KOPT-K1 (cell line): Measurements from ENCODE around the gene PPARA.

Experiments used
- H3K27ac ChIP-seq: fragments of 200-600 bp; sonication (generic); 2 replicates; pipeline ENCODE4 v1.5.1; 2016; ENCODE audit warnings: antibody characterized with exemption, mild to moderate bottlenecking, low read depth, low read length; ENCODE audit not compliant: poor library complexity, severe bottlenecking
- H3K36me3 ChIP-seq: fragments of 200-600 bp; sonication (generic); 2 replicates; pipeline ENCODE4 v1.5.1; 2017; ENCODE audit warnings: antibody characterized with exemption, mild to moderate bottlenecking, low read length, moderate library complexity; ENCODE audit not compliant: insufficient read depth
- H3K9me3 ChIP-seq: fragments of 200-600 bp; sonication (generic); 2 replicates; pipeline ENCODE4 v1.5.1; 2017; ENCODE audit warnings: antibody characterized with exemption, low read length, mild to moderate bottlenecking; ENCODE audit not compliant: insufficient read depth, poor library complexity, severe bottlenecking

Gene PPARA

DNA sequence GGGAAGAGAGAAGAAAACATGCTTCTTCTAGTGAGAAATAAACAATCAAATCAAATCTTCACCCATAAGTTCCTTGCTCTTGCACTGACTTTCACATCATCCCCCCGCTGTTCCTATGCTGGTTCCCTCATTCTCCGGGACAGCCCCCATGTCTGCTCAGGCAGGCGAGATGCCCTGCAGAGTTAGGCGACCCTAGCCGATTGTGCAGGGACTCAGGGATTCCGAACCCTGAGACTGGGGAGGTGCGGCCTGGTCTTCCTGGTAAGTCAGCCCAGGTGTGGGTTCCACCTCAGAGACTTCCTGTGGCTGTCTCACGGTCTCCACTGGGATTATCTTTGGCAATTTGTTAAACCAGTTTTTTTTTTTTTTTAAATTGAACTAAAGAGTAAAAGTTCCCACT is 124.1 kb downstream of the PPARA start:
- no peaks in the 10 kb centered on the region for H3K36me3 ChIP-seq
- no peak overlapping the region for H3K27ac ChIP-seq
- no peaks in the 10 kb centered on the region for H3K9me3 ChIP-seq

DNA sequence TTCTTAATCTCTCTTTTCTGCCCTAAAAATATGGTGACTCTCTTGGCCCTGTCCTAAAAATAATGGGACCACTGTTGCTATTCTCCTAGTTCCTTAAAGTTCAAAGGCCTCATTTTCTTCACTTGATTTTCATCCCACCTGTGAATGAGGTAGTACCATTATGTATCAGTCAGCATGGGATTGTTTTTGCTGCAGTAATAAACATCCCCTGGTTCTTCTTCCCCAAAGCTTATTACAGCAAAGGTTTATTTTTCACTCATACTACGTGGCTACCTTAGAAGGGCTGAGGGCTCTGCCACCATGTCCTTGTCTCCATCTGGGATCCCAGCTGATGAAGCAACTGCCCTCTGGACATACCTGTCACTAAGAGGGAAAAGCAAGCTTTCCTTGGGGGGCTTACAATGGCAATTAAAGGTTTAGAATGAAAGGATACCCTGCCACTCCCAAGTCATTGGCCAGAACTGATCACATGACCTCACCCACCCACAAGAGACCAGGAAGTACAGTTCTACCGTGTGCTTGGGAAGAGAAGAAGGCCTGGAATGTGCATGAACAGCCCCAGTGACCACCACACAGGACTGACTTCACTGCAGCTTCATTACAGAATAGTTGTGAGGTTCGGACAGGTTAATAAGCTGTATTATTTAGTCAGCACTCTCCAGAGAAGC is 125.3 kb downstream of the PPARA start:
- H3K9me3 ChIP-seq, result no peaks in the 10 kb centered on the region
- no peak overlapping the region for H3K27ac ChIP-seq
- no peaks in the 10 kb centered on the region for H3K36me3 ChIP-seq

DNA sequence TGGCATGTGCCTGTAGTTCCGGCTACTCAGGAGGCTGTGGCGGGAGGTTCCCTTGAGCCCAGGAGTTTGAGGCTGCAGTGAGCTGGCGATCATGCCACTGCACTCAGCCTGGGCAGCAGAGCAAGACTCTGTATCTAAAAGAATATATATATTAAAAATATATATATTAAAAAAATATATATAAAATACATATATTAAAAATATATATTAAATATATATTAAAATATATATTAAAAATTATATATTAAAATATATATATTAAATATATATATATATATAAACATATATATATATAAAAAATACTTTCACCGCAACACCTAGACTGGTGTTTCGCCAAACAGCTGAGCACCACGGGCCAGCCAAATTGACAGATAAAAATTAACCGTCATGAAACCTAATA is 126.2 kb downstream of the PPARA start:
- no peak overlapping the region for H3K27ac ChIP-seq
- H3K9me3 ChIP-seq, result no peaks in the 10 kb centered on the region
- no peaks in the 10 kb centered on the region for H3K36me3 ChIP-seq

DNA sequence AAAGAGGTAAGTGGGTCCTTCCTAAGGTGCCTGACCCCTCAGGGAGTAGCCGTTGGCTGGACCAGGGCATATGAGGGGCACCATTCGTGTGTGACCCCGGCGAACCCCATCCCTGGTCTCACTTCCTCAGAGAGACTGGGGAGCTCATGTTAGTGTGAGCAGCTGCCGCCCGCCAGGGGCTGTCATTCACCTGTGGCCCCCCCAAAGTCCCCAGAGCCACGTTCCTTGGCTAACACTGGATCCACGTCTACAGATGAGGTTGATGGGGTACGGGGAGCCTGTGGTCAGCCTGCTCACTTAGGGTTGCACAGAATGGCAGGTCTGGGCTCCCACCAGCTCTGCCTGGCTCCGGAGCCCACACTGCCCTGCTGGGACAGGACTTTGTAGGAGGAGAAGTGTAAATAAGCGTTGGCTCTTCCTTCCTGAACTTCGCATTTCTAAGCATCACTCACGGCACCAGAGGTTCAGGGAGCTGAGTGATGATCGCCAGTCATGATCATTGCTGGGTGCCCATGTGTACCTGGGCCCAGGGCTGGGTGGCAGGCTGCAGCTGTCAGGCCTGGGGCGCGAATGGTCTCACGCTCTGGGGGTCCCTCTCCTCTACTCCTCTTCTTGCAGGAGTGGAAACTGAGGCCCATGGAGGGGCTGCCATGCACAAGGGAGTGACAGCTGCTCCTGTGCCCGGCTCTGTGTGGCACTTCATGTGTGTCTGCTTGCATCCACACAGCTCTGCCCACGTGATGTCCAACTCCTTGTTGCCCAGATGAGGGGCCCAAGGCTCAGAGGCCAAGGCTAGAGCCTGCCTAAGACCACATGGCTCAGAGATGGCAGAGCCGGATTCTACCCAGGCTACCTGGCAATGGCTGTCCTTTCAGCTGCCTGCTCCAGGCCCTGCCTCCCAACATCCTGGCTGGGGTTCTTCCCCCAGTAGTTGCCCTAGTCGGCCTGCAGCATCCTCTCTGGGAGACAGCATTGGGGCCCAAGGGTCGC is 128.6 kb downstream of the PPARA start:
- H3K36me3 ChIP-seq, result no peaks in the 10 kb centered on the region
- H3K9me3 ChIP-seq, result no peaks in the 10 kb centered on the region
- no peak overlapping the region for H3K27ac ChIP-seq

DNA sequence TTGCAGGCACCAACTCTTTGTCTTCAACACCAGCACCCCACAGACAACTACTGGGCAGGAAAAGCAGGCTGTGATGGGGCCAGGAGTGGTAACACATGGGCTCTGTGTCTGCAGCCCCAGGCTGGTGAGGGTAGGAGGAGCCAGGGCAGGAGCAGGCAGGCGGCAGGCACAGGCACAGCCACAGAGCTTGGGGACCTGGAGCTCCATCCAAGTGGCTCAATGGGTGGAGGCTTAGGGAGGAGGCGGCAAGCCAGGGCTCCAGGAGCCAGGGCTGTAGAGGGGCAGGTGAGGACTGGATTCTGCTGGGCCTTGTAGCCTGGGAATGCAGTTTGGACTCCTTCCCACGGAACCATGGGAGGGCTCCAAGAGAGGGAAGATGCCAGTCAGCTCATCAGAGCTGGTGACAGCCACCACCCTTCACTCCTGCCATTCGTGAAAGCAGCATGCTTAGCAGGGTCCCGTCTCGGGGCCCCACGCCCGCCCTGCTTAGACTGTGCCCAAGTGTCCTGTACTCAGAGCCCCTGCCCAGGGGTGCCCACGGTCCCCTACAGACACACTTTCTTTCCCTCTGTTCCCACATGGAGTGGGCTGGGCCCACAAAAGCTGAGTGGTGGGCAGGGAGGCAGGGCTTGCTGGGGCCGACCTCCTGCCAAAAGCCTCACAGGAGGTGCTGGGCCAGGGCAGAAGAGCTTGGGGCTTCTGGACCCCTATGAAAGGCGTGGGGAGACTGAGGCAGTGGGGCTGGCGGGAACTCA is 129.9 kb downstream of the PPARA start:
- no peaks in the 10 kb centered on the region for H3K9me3 ChIP-seq
- no peaks in the 10 kb centered on the region for H3K36me3 ChIP-seq
- H3K27ac ChIP-seq, result no peak overlapping the region

DNA sequence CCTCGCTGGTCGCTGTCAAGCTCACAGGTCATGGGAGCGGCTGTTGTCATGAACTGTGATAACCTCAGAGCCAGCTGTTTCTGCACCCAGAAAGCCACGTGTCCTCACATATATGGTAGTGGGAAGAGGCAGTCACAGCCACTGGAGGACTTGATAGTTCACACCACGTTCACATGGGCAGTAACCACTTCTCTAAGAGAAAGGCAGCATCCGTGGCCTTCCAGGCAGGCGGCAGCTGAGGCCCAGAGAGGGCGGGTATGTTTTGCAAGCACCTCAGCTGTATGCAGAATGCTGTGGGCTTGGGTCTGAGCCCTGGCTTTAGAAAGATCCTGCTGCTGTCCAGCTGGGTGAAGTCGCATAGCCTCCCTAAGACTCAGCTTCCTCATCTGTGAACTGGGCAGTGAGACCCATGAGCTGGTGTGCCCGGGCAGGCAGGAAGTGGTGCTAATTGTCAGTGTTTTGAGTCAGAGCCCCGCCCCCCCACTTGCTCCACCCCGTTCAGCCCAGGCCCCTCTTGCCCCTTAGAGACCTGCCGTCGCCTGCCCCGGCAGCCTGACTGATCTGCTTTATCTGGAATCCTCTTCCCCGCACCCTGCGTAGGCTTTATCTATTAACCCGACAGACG is 130.8 kb downstream of the PPARA start:
- Histone ChIP-seq H3K36me3 (no peaks in the 10 kb centered on the region), H3K9me3 (no peaks in the 10 kb centered on the region), H3K27ac (no peak overlapping the region)

DNA sequence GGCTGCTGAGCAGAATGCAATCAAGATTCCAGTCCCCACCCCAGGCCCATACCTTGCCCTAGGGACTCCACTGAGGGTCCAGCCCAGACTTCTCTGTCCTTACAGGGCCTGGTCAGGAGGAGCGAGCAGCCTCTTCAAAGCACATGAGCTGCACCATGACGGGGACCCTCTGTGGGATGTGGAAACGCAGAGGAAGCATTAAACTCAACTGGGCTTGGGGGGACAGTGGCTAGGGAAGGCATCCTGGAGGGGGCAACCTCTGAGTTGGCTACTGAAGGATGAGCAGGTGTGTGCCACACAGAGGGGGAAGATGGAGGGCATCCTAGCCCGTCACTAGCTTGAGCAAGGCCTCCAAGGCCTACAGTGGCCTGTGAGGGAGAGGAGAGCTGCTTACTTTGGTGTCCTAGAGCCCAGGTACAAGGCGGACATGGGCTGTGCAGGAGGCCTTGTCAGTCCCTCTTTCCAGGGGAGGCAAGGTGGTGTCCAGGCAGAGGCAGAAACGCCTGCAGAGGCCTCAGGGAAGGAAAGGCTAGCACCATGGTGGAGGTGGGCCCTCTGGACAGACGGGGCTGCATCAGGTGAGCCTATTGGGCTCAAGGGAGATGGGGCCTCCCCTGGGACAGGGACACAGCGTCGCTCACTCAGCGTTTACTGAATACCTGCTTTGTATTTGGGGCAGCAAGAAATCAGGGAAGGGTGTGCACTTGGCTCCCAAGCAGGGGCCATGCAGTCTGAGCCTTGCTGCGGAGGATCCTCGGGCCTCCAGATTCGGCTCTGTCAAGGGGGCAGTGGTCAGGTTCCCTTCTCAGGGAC is 131.7 kb downstream of the PPARA start:
- no peak overlapping the region for H3K27ac ChIP-seq
- no peaks in the 10 kb centered on the region for H3K36me3 ChIP-seq
- H3K9me3 ChIP-seq, result no peaks in the 10 kb centered on the region

DNA sequence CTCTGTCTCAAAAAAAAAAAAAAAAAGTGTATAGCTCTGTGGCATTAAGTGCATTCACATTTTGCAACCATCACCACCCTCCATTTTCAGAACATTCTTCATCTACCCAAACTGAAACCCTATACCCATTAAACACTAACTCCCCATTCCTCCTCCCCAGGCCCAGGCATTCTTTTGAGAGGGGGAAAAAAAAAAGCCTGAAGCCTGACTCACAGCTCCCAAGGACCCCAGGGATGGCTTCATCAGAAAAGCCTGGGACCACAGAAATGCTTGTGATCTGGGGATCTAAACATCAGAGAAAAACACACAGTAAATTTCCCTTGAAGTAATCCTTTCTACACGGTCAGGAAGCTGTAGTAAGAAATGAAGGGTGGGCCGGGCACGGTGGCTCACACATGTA is 135.7 kb downstream of the PPARA start:
- Histone ChIP-seq H3K27ac (no peak overlapping the region), H3K36me3 (no peaks in the 10 kb centered on the region), H3K9me3 (no peaks in the 10 kb centered on the region)

DNA sequence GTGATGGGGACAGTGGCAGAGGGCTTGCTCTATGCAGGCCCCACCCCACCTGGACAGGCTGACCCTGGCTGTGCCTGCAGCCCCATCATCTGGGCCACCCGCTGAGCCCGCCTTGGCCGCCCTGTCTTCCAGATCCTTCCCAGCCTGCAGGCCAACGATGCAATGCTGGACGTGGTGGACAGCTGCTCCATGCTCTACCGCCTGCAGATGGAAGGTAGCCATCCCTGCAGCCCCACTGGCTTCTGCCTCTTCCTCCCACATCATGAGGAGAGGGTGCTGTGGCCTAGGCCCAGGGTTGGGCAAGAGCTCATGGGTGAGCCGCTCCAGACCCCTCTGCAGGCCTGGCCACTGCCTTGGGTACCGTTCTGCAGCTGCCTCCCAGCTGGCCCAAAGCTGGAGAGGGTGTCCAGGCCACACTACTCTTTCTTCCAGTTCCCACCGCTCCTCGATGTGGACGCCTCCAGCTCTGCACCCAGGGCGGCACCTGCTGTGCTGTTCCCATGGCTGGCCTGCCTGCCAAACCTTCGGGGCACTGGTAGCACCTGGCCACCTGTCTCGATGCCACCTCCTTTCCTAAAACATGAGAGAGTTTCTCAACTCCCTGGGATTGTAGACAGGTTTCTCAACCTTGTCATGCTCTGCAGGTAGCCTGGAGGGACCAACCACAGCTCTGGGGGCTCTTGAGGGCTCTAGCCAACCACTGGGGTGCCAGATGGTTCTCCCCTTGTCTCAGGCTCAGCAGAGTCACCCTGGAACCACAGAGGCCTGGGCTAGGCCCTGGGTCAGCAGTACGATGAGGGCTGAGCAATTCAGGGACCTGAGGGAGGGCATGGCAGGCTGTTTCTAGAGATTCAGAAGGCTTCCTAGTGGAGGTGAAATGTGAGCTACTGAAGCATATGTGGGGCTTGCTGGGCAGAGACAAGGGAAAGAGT is 136.9 kb downstream of the PPARA start:
- Histone ChIP-seq H3K27ac (no peak overlapping the region), H3K9me3 (no peaks in the 10 kb centered on the region), H3K36me3 (no peaks in the 10 kb centered on the region)

DNA sequence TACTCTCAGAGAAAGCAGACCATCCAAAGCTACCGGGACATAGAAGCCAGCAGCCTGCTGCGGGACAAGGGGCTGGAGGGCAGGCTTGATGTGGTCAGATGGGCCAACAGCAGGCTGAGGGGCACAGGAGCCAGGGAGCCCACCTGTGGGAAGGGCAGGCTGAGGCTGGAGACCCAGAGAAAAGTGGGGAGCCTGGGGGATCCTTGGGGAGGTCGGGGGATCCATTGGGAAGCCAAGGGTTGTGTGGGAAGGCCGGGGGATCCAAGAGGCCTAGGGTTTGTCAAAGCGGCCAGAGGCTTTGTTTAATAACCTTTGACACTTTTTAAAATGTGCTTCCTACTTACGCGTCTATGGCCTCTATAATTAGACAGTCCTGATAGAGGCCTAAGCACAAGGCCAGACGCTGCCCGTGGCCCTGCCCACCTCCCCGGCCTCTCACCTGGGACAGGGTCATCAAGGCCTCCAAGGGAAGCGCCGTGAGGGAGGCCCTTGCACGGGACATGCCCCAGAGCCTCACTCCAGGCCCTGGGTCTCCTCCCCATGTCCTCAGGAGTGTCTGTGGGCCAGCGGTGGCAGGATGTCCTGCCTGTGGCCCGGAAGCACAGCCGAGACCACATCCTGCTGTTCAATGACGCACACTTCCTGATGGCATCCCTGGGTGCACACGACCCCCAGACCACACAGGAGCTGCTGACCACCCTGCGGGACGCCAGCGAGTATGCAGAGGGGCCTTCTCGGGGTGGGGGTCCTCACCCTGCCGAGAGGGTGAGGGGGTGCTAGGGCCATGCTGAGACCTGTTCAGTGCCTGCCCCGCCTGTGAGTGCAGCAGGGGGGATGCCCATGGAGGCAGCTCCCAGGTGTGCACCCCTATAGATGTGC is 137.8 kb downstream of the PPARA start:
- no peaks in the 10 kb centered on the region for H3K36me3 ChIP-seq
- no peaks in the 10 kb centered on the region for H3K9me3 ChIP-seq
- no peak overlapping the region for H3K27ac ChIP-seq

DNA sequence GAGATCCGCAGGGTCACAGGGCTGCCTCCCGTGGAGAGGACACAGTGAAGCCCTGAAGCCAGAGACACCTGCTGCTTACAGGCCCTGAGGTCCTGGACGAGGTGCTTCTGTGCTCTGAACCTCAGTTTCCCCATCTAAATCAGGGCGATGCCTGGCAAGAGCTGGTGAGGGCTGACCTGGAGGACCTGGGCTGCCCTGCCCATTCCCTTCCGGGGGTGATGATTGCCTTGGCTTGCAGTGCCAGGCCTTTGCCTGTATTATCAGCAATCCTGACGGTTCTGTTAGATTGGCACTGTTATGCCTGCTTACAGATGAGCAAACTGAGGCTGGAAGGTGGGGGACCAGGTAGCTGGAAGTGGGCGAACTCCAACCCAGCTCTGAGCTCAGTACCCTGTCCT is 138.5 kb downstream of the PPARA start:
- Histone ChIP-seq H3K27ac (no peak overlapping the region), H3K9me3 (no peaks in the 10 kb centered on the region), H3K36me3 (no peaks in the 10 kb centered on the region)

DNA sequence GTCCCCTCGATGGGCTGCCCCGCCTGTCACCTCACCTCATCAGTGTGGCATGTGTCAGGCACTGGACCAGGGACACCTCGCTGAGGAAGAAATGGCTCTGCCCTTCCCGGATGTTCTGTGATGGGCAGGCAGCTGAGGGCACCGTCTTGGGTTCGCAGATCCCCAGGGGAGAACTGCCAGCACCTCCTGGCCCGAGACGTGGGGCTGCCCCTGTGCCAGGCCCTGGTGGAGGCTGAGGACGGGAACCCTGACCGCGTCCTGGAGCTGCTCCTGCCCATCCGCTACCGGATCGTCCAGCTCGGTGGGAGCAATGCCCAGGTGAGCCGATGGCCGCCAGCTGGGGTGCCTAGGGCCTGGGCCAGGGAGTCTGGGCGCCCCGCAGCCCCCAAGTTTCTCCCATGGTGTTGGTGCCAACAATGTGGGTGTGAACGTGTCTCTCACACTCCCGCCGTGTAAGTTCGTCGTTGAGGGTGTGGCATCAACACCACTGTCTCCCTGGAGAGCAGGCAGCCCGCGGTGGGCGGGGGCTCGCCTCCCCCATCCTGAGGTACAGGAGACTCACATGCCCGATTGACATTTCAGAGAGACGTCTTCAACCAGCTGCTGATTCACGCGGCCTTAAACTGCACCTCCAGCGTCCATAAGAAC is 139.0 kb downstream of the PPARA start:
- no peaks in the 10 kb centered on the region for H3K36me3 ChIP-seq
- no peak overlapping the region for H3K27ac ChIP-seq
- no peaks in the 10 kb centered on the region for H3K9me3 ChIP-seq
